Measurements from ENCODE around the gene SLC19A1. TPM values are rescaled to one million over a fixed set of nuclear protein-coding genes. Genes with fewer than 3 reads are reported as not detected.
"Not testable (repeated sequence)": the region's sequence is repeated elsewhere in the genome, so short reads cannot be mapped to it uniquely, and the experiment has no call there.

SLC19A1 gene
- total and polyA plus RNA-seq, 3 experiments from 2014 or later = 7.0 to 66.8 (median 55.7) TPM

DNA sequence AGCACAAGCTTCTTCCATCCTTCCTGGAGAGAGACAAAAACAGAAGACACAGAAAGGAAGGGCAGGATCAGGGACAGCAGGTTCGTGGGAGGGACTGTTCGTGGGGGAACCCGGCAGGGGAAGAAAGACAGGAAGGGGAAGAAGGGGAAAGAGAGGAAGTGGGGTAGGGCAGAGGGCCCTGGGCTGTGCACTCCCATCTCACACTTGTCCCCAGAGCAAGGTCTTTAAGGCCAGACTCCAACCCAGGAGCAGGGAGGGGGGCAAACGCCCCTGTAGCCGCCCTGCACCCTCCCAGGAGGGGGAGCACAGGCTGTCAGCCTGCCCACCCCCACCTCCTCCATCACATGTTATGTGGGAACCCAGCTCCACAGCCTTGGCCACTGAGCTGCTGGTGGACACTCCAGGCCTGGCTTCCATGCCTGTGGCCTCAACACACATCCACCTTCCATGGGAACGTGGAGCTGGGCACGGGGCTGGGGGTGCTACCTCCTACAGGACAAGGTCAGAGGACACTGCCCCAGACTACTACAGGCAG, 9.3 kb downstream of the SLC19A1 start:
- no peaks in the 10 kb centered on the region for H3K9me3 Mint-ChIP-seq
- peak overlapping the region in 3 of 7 donors; percentile 29 to 70 (median 37) for H3K4me3 Mint-ChIP-seq

GRCh38 chr21:45531393-45532215, 10.6 kb downstream of the SLC19A1 start:
- H3K4me3 ChIP-seq (ENCODE audit: low read length) = no peak overlapping the region
- H3K4me3 Mint-ChIP-seq = no peak overlapping the region
- CTCF ChIA-PET = interaction anchor here (1.0 kb wide), 1 partner anchor 24 kb away, joined by 3 read pairs; no protein-coding TSS in a partner anchor
- H3K4me1 ChIP-seq (ENCODE audit: insufficient read depth, low read length) = peaks cover 11% of the 10 kb centered on the region
- no peaks in the 10 kb centered on the region for H3K27me3 Mint-ChIP-seq
- H3K27ac ChIP-seq (ENCODE audit: low read depth, low read length) = no peak overlapping the region
- no peaks in the 10 kb centered on the region for H3K9me3 ChIP-seq (ENCODE audit: low read length)
- POLR2A ChIA-PET = no interaction called here
- H3K4me1 Mint-ChIP-seq = peaks cover 5 to 18% (median 9%) of the 10 kb centered on the region in 3 donors
- DNase-seq = peak in 1 of 5 donors; percentile 43
- no peaks in the 10 kb centered on the region for H3K9me3 Mint-ChIP-seq
- peaks cover 0 to 10% (median 0%) of the 10 kb centered on the region in 3 donors for H3K36me3 Mint-ChIP-seq
- H3K27ac Mint-ChIP-seq = no peak overlapping the region
- no peaks in the 10 kb centered on the region for H3K27me3 ChIP-seq (ENCODE audit: insufficient read depth, low read length, poor library complexity, severe bottlenecking)
- H3K36me3 ChIP-seq (ENCODE audit: insufficient read depth, low read length) = peaks cover 9% of the 10 kb centered on the region

More for the DNA sequence above, 9.3 kb downstream of the SLC19A1 start:
- no peaks in the 10 kb centered on the region for H3K27me3 ChIP-seq (ENCODE audit: insufficient read depth, low read length, poor library complexity, severe bottlenecking)
- H3K27ac ChIP-seq (ENCODE audit: low read depth, low read length) = no peak overlapping the region
- DNase-seq = peak in 1 of 5 donors; percentile 10
- ChIA-PET CTCF (interaction anchor here (1.0 kb wide), 1 partner anchor 23 kb away, joined by 3 read pairs; no protein-coding TSS in a partner anchor), POLR2A (no interaction called here)
- Mint-ChIP-seq H3K4me1 (peaks cover 5 to 18% (median 9%) of the 10 kb centered on the region in 3 donors), H3K27me3 (no peaks in the 10 kb centered on the region), H3K36me3 (peaks cover 0 to 5% (median 0%) of the 10 kb centered on the region in 3 donors), H3K27ac (peak overlapping the region in 7 of 8 donors; percentile 69 to 95 (median 78))
- peaks cover 9% of the 10 kb centered on the region for H3K36me3 ChIP-seq (ENCODE audit: insufficient read depth, low read length)
- no peaks in the 10 kb centered on the region for H3K9me3 ChIP-seq (ENCODE audit: low read length)
- peaks cover 11% of the 10 kb centered on the region for H3K4me1 ChIP-seq (ENCODE audit: insufficient read depth, low read length)
- H3K4me3 ChIP-seq (ENCODE audit: low read length) = no peak overlapping the region

GRCh38 chr21:45531114-45531392, 11.2 kb downstream of the SLC19A1 start:
- H3K4me1 Mint-ChIP-seq = peaks cover 4 to 15% (median 9%) of the 10 kb centered on the region in 3 donors
- peak in 1 of 5 donors; percentile 41 for DNase-seq
- H3K27me3 ChIP-seq (ENCODE audit: insufficient read depth, low read length, poor library complexity, severe bottlenecking); CTCF ChIA-PET; H3K27me3 Mint-ChIP-seq; H3K27ac ChIP-seq (ENCODE audit: low read depth, low read length); POLR2A ChIA-PET; H3K27ac Mint-ChIP-seq; H3K4me3 ChIP-seq (ENCODE audit: low read length); H3K36me3 ChIP-seq (ENCODE audit: insufficient read depth, low read length); H3K9me3 ChIP-seq (ENCODE audit: low read length); H3K4me3 Mint-ChIP-seq; H3K9me3 Mint-ChIP-seq: not testable (repeated sequence)
- peaks cover 0 to 13% (median 0%) of the 10 kb centered on the region in 3 donors for H3K36me3 Mint-ChIP-seq
- H3K4me1 ChIP-seq (ENCODE audit: insufficient read depth, low read length) = peaks cover 11% of the 10 kb centered on the region

GRCh38 chr21:45530423-45531113, 11.7 kb downstream of the SLC19A1 start:
- peak in 1 of 5 donors; percentile 32 for DNase-seq
- H3K27ac ChIP-seq (ENCODE audit: low read depth, low read length) = no peak overlapping the region
- CTCF ChIA-PET = no interaction called here
- H3K4me1 Mint-ChIP-seq = peaks cover 4 to 13% (median 9%) of the 10 kb centered on the region in 3 donors
- peaks cover 9% of the 10 kb centered on the region for H3K36me3 ChIP-seq (ENCODE audit: insufficient read depth, low read length)
- no peaks in the 10 kb centered on the region for H3K27me3 ChIP-seq (ENCODE audit: insufficient read depth, low read length, poor library complexity, severe bottlenecking)
- H3K4me3 Mint-ChIP-seq = no peak overlapping the region
- H3K9me3 ChIP-seq (ENCODE audit: low read length) = no peaks in the 10 kb centered on the region
- no peak overlapping the region for H3K4me3 ChIP-seq (ENCODE audit: low read length)
- no peaks in the 10 kb centered on the region for H3K27me3 Mint-ChIP-seq
- no peaks in the 10 kb centered on the region for H3K9me3 Mint-ChIP-seq
- no peak overlapping the region for H3K27ac Mint-ChIP-seq
- POLR2A ChIA-PET = no interaction called here
- H3K4me1 ChIP-seq (ENCODE audit: insufficient read depth, low read length) = peaks cover 11% of the 10 kb centered on the region
- H3K36me3 Mint-ChIP-seq = peaks cover 0 to 14% (median 0%) of the 10 kb centered on the region in 3 donors

DNA sequence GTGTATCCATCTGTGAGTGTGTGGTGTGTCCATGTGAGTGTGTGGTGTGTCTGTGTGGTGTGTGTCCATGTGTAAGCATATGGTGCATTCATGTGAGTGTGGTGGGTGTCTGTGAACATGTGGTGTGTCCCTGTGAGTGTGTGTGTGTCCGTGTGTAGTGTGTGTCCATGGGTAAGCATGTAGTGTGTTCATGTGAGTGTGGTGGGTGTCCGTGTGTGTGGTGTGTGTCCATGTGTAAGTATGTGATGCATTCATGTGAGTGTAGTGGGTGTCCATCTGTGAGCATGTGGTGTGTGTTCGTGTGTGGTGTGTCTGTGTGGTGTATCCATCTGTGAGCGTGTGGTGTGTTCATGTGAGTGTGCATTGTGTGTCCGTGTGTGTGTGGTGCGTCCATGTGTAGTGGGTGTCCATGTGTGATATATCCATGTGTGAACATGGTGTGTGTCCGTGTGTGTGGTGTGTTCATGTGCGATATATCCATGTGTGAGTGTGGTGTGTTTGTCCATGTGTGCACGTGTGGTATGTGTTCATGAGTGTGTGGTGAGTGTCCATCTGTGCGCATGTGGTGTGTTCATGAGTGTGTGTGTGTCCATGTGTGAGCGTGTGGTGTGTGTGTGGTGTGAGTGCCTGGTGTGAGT, 12.3 kb downstream of the SLC19A1 start:
- Mint-ChIP-seq H3K9me3 (no peaks in the 10 kb centered on the region), H3K4me1 (peaks cover 4 to 13% (median 9%) of the 10 kb centered on the region in 3 donors), H3K27me3 (no peaks in the 10 kb centered on the region), H3K36me3 (peaks cover 0 to 13% (median 0%) of the 10 kb centered on the region in 3 donors), H3K27ac (no peak overlapping the region), H3K4me3 (no peak overlapping the region)
- H3K27me3 ChIP-seq (ENCODE audit: insufficient read depth, low read length, poor library complexity, severe bottlenecking) = no peaks in the 10 kb centered on the region
- peaks cover 9% of the 10 kb centered on the region for H3K36me3 ChIP-seq (ENCODE audit: insufficient read depth, low read length)
- no peak overlapping the region for H3K4me3 ChIP-seq (ENCODE audit: low read length)
- CTCF ChIA-PET = no interaction called here
- no peaks in the 10 kb centered on the region for H3K9me3 ChIP-seq (ENCODE audit: low read length)
- POLR2A ChIA-PET = no interaction called here
- no peak overlapping the region for H3K27ac ChIP-seq (ENCODE audit: low read depth, low read length)
- peaks cover 11% of the 10 kb centered on the region for H3K4me1 ChIP-seq (ENCODE audit: insufficient read depth, low read length)
- peak in 1 of 5 donors; percentile 21 for DNase-seq

- Mint-ChIP-seq H3K9me3 (no peaks in the 10 kb centered on the region), H3K27me3 (no peaks in the 10 kb centered on the region), H3K36me3 (peaks cover 0 to 13% (median 0%) of the 10 kb centered on the region in 3 donors), H3K4me3 (no peak overlapping the region), H3K27ac (no peak overlapping the region), H3K4me1 (peaks cover 4 to 13% (median 9%) of the 10 kb centered on the region in 3 donors)
- DNase-seq = peak in 1 of 5 donors; percentile 35
- Histone ChIP-seq H3K9me3 (ENCODE audit: low read length) (no peaks in the 10 kb centered on the region), H3K36me3 (ENCODE audit: insufficient read depth, low read length) (peaks cover 9% of the 10 kb centered on the region), H3K4me3 (ENCODE audit: low read length) (no peak overlapping the region), H3K27ac (ENCODE audit: low read depth, low read length) (no peak overlapping the region), H3K27me3 (ENCODE audit: insufficient read depth, low read length, poor library complexity, severe bottlenecking) (no peaks in the 10 kb centered on the region), H3K4me1 (ENCODE audit: insufficient read depth, low read length) (peaks cover 11% of the 10 kb centered on the region)
- ChIA-PET CTCF (no interaction called here), POLR2A (no interaction called here)
These were observed 13.1 kb downstream of the SLC19A1 start for GRCh38 chr21:45528981-45529784.

DNA sequence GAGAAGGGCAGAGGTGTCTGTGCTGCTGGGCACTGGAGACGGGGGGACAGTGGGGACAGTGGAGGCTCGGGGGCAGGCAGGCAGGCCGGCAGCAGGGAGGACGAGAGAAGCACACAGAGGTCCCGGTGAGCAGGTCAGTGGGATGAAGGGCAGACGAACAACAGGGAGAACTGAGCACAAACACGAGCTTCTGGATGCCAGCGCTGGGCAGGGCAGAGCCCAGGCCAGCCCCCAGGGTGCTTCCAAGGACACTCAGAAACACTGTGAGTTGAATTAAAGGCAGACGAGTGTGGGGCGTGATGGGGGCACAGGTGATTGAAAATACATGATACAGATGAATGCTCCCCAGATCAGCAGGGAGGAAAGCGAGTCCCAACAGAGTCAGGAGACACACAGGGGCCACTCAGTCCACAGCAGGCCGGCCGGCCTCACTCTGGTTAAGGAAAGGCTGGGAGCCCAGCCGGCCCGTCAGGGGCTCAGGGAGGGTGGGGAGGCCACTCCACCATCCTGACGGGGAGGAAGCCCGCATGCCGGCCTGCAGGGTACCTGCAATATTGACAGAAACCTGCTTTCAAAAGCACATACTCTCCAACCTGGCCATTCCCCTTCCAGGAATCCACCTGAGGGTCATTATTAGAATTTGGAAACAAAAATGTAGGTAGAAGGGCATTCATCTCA, 14.1 kb downstream of the SLC19A1 start:
- H3K27me3 Mint-ChIP-seq = no peaks in the 10 kb centered on the region
- H3K36me3 Mint-ChIP-seq = peaks cover 0 to 13% (median 0%) of the 10 kb centered on the region in 3 donors
- peaks cover 4 to 8% (median 8%) of the 10 kb centered on the region in 3 donors for H3K4me1 Mint-ChIP-seq
- H3K27ac Mint-ChIP-seq = peak overlapping the region in 1 of 8 donors; percentile 87
- DNase-seq = peak in 1 of 5 donors; percentile 20
- no peaks in the 10 kb centered on the region for H3K9me3 Mint-ChIP-seq
- Histone ChIP-seq H3K9me3 (ENCODE audit: low read length) (no peaks in the 10 kb centered on the region), H3K4me3 (ENCODE audit: low read length) (no peak overlapping the region), H3K27ac (ENCODE audit: low read depth, low read length) (no peak overlapping the region), H3K36me3 (ENCODE audit: insufficient read depth, low read length) (peaks cover 9% of the 10 kb centered on the region), H3K4me1 (ENCODE audit: insufficient read depth, low read length) (peaks cover 8% of the 10 kb centered on the region), H3K27me3 (ENCODE audit: insufficient read depth, low read length, poor library complexity, severe bottlenecking) (no peaks in the 10 kb centered on the region)
- ChIA-PET CTCF (no interaction called here), POLR2A (no interaction called here)
- H3K4me3 Mint-ChIP-seq = peak overlapping the region in 1 of 7 donors; percentile 48

All from CD8-positive, alpha-beta memory T cell (primary cell).